H9 (cell line): ENCODE data around the gene CBLL1. TPM values are rescaled to one million over a fixed set of nuclear protein-coding genes. Genes with fewer than 3 reads are reported as not detected.

Source experiments
- DNase-seq: peaks from one replicate; pipeline ENCODE4 v3.0.0-alpha.2; 2017
- H2AFZ ChIP-seq: one replicate; pipeline ENCODE4 v1.6.1; 2013; ENCODE audit warnings: mild to moderate bottlenecking, low read length, control low read depth, moderate library complexity
- H2AK5ac ChIP-seq: 2 replicates; pipeline ENCODE4 v1.6.1; 2013; ENCODE audit warnings: low read length, control low read depth, mixed read lengths; ENCODE audit not compliant: insufficient read length
- H2BK120ac ChIP-seq: one replicate; pipeline ENCODE4 v1.6.1; 2013; ENCODE audit warnings: low read depth, mild to moderate bottlenecking, low read length, control low read depth, inconsistent platforms; ENCODE audit not compliant: poor library complexity, severe bottlenecking
- H2BK12ac ChIP-seq: 2 replicates; pipeline ENCODE4 v1.6.1; 2013; ENCODE audit warnings: low read length, control low read depth, mixed read lengths, low read depth; ENCODE audit not compliant: insufficient read length
- H2BK15ac ChIP-seq: 2 replicates; pipeline ENCODE4 v1.6.1; 2013; ENCODE audit warnings: low read depth, low read length, control low read depth
- H2BK20ac ChIP-seq: one replicate; pipeline ENCODE4 v1.6.1; 2013; ENCODE audit warnings: low read depth, mild to moderate bottlenecking, low read length, control low read depth, inconsistent platforms; ENCODE audit not compliant: poor library complexity, severe bottlenecking
- H2BK5ac ChIP-seq: 2 replicates; pipeline ENCODE4 v1.6.1; 2013; ENCODE audit warnings: low read length, control low read depth, mixed read lengths; ENCODE audit not compliant: insufficient read length
- H3K14ac ChIP-seq: 2 replicates; pipeline ENCODE4 v1.6.1; 2013; ENCODE audit warnings: low read length, control low read depth; ENCODE audit not compliant: insufficient read depth
- H3K18ac ChIP-seq: 2 replicates; pipeline ENCODE4 v1.6.1; 2013; ENCODE audit warnings: low read depth, mild to moderate bottlenecking, mixed read lengths, low read length, control low read depth; ENCODE audit not compliant: insufficient read length
- H3K23ac ChIP-seq: 2 replicates; pipeline ENCODE4 v1.6.1; 2013; ENCODE audit warnings: low read length, control low read depth, mixed read lengths, low read depth; ENCODE audit not compliant: insufficient read length
- H3K23me2 ChIP-seq: 2 replicates; pipeline ENCODE4 v1.6.1; 2013; ENCODE audit warnings: low read depth, mild to moderate bottlenecking, mixed read lengths, low read length, control low read depth; ENCODE audit not compliant: insufficient read length, poor library complexity, severe bottlenecking
- H3K27ac ChIP-seq: 2 replicates; pipeline ENCODE4 v1.5.1; 2013; ENCODE audit warnings: low read length, control low read depth, mixed read lengths, low read depth; ENCODE audit not compliant: insufficient read length
- H3K27me3 ChIP-seq: 2 replicates; pipeline ENCODE4 v1.6.1; 2013; ENCODE audit warnings: low read length, control low read depth, inconsistent platforms; ENCODE audit not compliant: insufficient read depth
- H3K4ac ChIP-seq: 2 replicates; pipeline ENCODE4 v1.6.1; 2013; ENCODE audit warnings: low read depth, mild to moderate bottlenecking, control low read depth, inconsistent platforms, low read length, moderate library complexity
- H3K4me1 ChIP-seq: 2 replicates; pipeline ENCODE4 v1.6.1; 2013; ENCODE audit warnings: low read length, control low read depth, inconsistent platforms; ENCODE audit not compliant: insufficient read depth
- H3K4me2 ChIP-seq: 2 replicates; pipeline ENCODE4 v1.6.1; 2013; ENCODE audit warnings: low read length, control low read depth, mixed read lengths; ENCODE audit not compliant: insufficient read length, insufficient read depth
- H3K56ac ChIP-seq: 2 replicates; pipeline ENCODE4 v1.6.1; 2013; ENCODE audit warnings: low read depth, mild to moderate bottlenecking, mixed read lengths, low read length, control low read depth; ENCODE audit not compliant: insufficient read length
- H3K79me1 ChIP-seq: 2 replicates; pipeline ENCODE4 v1.6.1; 2013; ENCODE audit warnings: low read depth, mild to moderate bottlenecking, moderate library complexity, low read length, control low read depth, inconsistent platforms; ENCODE audit not compliant: insufficient read depth, poor library complexity, severe bottlenecking
- H3K79me2 ChIP-seq: 2 replicates; pipeline ENCODE4 v1.6.1; 2013; ENCODE audit warnings: low read length, control low read depth, inconsistent platforms; ENCODE audit not compliant: insufficient read depth
- H3K9ac ChIP-seq: 2 replicates; pipeline ENCODE4 v1.6.1; 2013; ENCODE audit warnings: low read length, control low read depth, mixed read lengths; ENCODE audit not compliant: insufficient read length; ENCODE audit errors: extremely low read depth
- H3K9me3 ChIP-seq: one replicate; pipeline ENCODE4 v1.6.1; 2013; ENCODE audit warnings: low read depth, low read length, inconsistent platforms; ENCODE audit not compliant: control insufficient read depth
- H3T11ph ChIP-seq: one replicate; pipeline ENCODE4 v1.6.1; 2013; ENCODE audit warnings: mild to moderate bottlenecking, low read length, control low read depth, inconsistent platforms
- H4K20me1 ChIP-seq: one replicate; pipeline ENCODE4 v1.6.1; 2013; ENCODE audit not compliant: control insufficient read depth, insufficient read length, insufficient read depth
- H4K5ac ChIP-seq: 2 replicates; pipeline ENCODE4 v1.6.1; 2013; ENCODE audit warnings: low read depth, mild to moderate bottlenecking, mixed read lengths, low read length, control low read depth; ENCODE audit not compliant: insufficient read length
- H4K8ac ChIP-seq: replicated peaks from 2 replicates; pipeline ENCODE4 v1.6.1; 2013; ENCODE audit warnings: low read length, control low read depth, mixed read lengths, low read depth; ENCODE audit not compliant: insufficient read length
- H4K91ac ChIP-seq: 2 replicates; pipeline ENCODE4 v1.6.1; 2013; ENCODE audit warnings: low read depth, mild to moderate bottlenecking, moderate library complexity, mixed read lengths, low read length, control low read depth; ENCODE audit not compliant: insufficient read length
- H3K27ac Mint-ChIP-seq, 3 experiments: 2 replicates in 2 of 3; 3 replicates in 1 of 3; pipeline ENCODE4 v1.8.0; 2020 to 2021; ENCODE audit warnings: mixed read lengths in 3 of 3, mild to moderate bottlenecking in 1 of 3, moderate library complexity in 1 of 3
- H3K27me3 Mint-ChIP-seq: 2 replicates; pipeline ENCODE4 v1.8.0; 2021; ENCODE audit warnings: low read depth, mild to moderate bottlenecking, moderate library complexity, mixed read lengths
- H3K36me3 Mint-ChIP-seq, 3 experiments: 2 replicates in 2 of 3; 3 replicates in 1 of 3; pipeline ENCODE4 v1.8.0; 2020 to 2021; ENCODE audit warnings: low read depth in 3 of 3, mixed read lengths in 3 of 3; ENCODE audit not compliant: insufficient read depth in 1 of 3
- H3K4me1 Mint-ChIP-seq, 2 experiments: 2 replicates each; pipeline ENCODE4 v1.8.0; 2020; ENCODE audit warnings: mixed read lengths in 2 of 2
- H3K4me3 Mint-ChIP-seq, 2 experiments: 2 replicates in 1 of 2; 3 replicates in 1 of 2; pipeline ENCODE4 v1.8.0; 2020 to 2021; ENCODE audit warnings: mild to moderate bottlenecking in 2 of 2, mixed read lengths in 2 of 2, moderate library complexity in 1 of 2
- H3K9me3 Mint-ChIP-seq, 2 experiments: 2 replicates in 1 of 2; 3 replicates in 1 of 2; pipeline ENCODE4 v1.8.0; 2020; ENCODE audit warnings: mild to moderate bottlenecking in 2 of 2, mixed read lengths in 2 of 2, moderate library complexity in 1 of 2
- CTCF ChIP-seq: fragments of 200-600 bp; sonication (generic); conservative IDR thresholded peaks from 3 replicates; pipeline ENCODE4 v1.8.0; 2021; ENCODE audit warnings: antibody characterized with exemption, mild to moderate bottlenecking
- WGBS: extraction: QIAGEN DNeasy Blood & Tissue Kit; methylation state at CpG from one replicate; pipeline ENCODE4 v1.1.7; 2013; ENCODE audit warnings: missing lambda C conversion rate, low lambda C conversion rate, mixed read lengths; ENCODE audit not compliant: insufficient read length; ENCODE audit errors: extremely low coverage; 5-methylcytosine and 5-hydroxymethylcytosine counted together
- total RNA-seq: library from RNA; stranded (reverse); gene quantifications from 2 replicates; pipeline ENCODE4 v1.2.1, GENCODE V29; 2021

The CBLL1 gene
- total RNA-seq, 1 experiment from 2014 or later = 32.2 TPM

GRCh38 chr7:107785926-107786325 lies 42.0 kb downstream of the CBLL1 start:
- no peak overlapping the region for H4K5ac ChIP-seq
- H4K91ac ChIP-seq = no peak overlapping the region
- Mint-ChIP-seq H3K4me1 (peaks cover 19 to 23% of the 10 kb centered on the region in 2 experiments), H3K27ac (no peak overlapping the region), H3K36me3 (no peaks in the 10 kb centered on the region), H3K4me3 (no peak overlapping the region), H3K9me3 (no peaks in the 10 kb centered on the region), H3K27me3 (no peaks in the 10 kb centered on the region)
- H3K4me1 ChIP-seq = peaks cover 5% of the 10 kb centered on the region; the same call in 1 of the 2 replicates
- H2BK20ac ChIP-seq = no peak overlapping the region
- no peaks in the 10 kb centered on the region for H3K79me2 ChIP-seq
- DNase-seq = no peak
- no peaks in the 10 kb centered on the region for H3K23me2 ChIP-seq
- H3K18ac ChIP-seq = no peak overlapping the region
- no peak overlapping the region for H2BK120ac ChIP-seq
- H3K27me3 ChIP-seq = no peaks in the 10 kb centered on the region
- no peak overlapping the region for H3K14ac ChIP-seq
- H2BK15ac ChIP-seq = no peak overlapping the region
- H3K56ac ChIP-seq = no peak overlapping the region
- TF ChIP-seq CTCF = no peak
- H3K9me3 ChIP-seq = no peaks in the 10 kb centered on the region
- WGBS = no CpG with 5 or more reads among the region's 2 CpGs
- no peak overlapping the region for H3K4me2 ChIP-seq
- no peak overlapping the region for H3K27ac ChIP-seq
- no peaks in the 10 kb centered on the region for H3K79me1 ChIP-seq
- H2BK12ac ChIP-seq = no peak overlapping the region
- no peak overlapping the region for H3K9ac ChIP-seq
- H2AFZ ChIP-seq = no peak overlapping the region
- no peak overlapping the region for H2BK5ac ChIP-seq
- no peak overlapping the region for H3T11ph ChIP-seq
- H3K4ac ChIP-seq = no peak overlapping the region
- H4K20me1 ChIP-seq = no peaks in the 10 kb centered on the region
- H4K8ac ChIP-seq = no peak overlapping the region
- no peak overlapping the region for H3K23ac ChIP-seq
- H2AK5ac ChIP-seq = no peak overlapping the region
